AG09309 (cell line): ENCODE results near the gene SARS1.

Experiments used
- DNase-seq: peaks from one replicate; pipeline ENCODE4 v3.0.0-alpha.2; 2010; ENCODE audit warnings: low read depth
- H3K4me3 ChIP-seq: 2 replicates; pipeline ENCODE4 v1.5.1; 2011; ENCODE audit warnings: mild to moderate bottlenecking, low read depth, low read length, moderate library complexity; ENCODE audit not compliant: control insufficient read depth
- TF ChIP-seq, protein P1 (sequence below): IDR thresholded peaks from 2 replicates; pipeline ENCODE4 v1.5.1; 2011; ENCODE audit warnings: mild to moderate bottlenecking, low read depth, low read length, inconsistent platforms; ENCODE audit not compliant: insufficient read depth, control insufficient read depth; ENCODE audit errors: missing control alignments

SARS1 gene

DNA sequence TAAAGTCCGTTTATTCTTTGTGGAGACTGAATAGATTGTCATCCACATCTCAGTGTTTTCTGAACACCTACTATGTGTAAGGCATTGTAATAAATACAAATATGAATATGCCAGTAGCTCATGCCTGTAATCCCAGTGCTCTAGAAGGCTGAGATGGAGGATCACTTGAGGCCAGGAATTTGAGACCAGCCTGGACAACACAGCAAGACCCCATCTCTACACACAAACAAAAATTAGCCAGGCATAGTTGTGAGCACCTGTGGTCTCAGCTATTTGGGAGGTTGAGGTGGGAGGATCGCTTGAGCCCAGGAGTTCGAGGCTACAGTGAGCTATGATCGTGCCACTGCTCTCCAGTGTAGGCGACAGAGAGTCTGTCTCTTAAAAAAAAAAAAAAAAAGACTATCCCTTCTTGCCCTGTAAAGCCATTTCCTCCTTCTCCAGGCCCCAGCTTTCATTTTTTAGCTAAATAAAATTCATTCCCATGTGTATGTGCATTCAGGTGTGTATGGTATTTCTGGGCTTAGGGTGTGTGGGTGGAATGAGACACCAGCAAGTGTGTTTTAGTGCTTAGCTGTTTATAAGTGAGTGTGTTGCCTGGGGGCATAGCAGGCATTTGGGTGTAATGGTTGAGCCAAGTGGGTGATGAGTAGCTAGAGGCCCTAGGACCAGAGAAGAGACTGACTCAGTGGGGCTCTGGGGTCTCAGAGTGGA lies 43.4 kb downstream of the SARS1 start:
- no peak for DNase-seq
- TF ChIP-seq, protein P1, sequence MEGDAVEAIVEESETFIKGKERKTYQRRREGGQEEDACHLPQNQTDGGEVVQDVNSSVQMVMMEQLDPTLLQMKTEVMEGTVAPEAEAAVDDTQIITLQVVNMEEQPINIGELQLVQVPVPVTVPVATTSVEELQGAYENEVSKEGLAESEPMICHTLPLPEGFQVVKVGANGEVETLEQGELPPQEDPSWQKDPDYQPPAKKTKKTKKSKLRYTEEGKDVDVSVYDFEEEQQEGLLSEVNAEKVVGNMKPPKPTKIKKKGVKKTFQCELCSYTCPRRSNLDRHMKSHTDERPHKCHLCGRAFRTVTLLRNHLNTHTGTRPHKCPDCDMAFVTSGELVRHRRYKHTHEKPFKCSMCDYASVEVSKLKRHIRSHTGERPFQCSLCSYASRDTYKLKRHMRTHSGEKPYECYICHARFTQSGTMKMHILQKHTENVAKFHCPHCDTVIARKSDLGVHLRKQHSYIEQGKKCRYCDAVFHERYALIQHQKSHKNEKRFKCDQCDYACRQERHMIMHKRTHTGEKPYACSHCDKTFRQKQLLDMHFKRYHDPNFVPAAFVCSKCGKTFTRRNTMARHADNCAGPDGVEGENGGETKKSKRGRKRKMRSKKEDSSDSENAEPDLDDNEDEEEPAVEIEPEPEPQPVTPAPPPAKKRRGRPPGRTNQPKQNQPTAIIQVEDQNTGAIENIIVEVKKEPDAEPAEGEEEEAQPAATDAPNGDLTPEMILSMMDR, result no peak
- H3K4me3 ChIP-seq, result no peak overlapping the region

- no peak overlapping the region for H3K4me3 ChIP-seq
- TF ChIP-seq, protein P1, result no peak
- DNase-seq, result no peak
These were observed 44.1 kb downstream of the SARS1 start for GRCh38 chr1:109257682-109258421.

DNA sequence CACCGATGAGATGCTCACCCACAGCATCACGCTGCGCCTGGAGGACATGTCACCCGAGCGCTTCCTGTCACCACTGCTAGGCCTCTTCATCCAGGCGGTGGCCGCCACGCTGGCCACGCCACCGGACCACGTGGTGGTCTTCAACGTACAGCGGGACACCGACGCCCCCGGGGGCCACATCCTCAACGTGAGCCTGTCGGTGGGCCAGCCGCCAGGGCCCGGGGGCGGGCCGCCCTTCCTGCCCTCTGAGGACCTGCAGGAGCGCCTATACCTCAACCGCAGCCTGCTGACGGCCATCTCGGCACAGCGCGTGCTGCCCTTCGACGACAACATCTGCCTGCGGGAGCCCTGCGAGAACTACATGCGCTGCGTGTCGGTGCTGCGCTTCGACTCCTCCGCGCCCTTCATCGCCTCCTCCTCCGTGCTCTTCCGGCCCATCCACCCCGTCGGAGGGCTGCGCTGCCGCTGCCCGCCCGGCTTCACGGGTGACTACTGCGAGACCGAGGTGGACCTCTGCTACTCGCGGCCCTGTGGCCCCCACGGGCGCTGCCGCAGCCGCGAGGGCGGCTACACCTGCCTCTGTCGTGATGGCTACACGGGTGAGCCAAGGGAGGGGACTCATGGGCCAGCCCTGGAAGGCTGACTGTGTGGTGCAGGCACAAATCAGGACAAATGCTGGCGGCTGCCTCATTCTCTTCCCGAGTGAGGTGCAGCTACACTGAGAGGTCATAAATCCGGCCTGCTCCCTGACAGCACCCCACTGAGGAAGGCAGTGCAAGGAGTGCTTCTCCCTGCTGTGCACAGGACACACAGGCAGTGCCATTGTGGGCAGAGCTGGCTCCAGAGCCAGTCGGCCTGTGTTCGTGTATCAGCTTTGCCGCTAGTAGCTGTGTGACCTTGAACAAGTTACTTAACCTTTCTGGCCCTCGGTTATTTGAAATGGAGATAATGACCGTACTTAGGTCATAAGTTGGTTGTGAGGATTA lies 45.1 kb downstream of the SARS1 start:
- TF ChIP-seq, protein P1, result no peak
- no peak for DNase-seq
- no peak overlapping the region for H3K4me3 ChIP-seq

DNA sequence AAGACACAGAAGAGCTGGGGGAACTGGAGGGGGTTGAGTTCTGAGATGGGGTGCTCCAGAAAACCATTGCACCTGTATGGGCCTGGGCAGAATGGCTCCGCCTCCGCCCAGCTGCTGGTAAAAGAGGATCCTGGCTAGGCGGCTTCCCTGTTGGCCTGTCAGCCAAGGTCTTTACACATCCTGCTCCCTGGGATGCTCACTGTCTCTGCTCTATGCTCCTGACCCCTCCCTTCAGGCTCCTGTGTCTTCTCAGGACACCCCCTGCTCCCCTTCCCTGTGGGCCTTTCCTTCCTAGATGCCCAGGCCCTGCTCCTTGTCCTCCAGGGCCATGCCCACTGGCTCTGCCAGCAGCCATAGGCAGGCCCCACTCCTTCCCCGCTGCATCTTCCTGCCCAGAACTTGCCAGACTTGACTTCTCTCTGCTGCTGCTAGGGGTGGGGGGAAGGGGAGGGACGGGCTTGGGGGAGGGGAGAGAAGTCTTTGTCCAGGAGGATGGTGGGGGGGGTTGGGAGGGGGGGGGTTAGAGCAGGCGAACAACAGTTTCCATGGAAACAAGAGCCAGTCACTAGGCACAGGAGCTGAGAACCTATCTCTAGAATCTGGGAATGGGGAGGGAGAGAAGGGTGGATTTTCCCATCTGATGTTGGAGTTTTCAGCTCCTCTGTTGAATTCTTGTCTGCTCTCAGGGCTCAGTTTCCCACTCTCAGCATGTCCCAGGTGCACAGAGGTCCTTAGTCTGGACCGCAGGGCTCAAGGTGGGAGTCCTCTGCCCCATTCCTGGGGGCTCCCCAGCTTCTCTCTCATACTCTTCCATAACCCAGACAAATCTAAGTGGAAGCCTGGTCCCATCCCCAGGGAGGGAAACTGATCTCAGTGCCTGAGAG lies 46.2 kb downstream of the SARS1 start:
- no peak for DNase-seq
- H3K4me3 ChIP-seq, result no peak overlapping the region
- TF ChIP-seq, protein P1, result no peak

- TF ChIP-seq, protein P1, result no peak
- DNase-seq, result no peak
- H3K4me3 ChIP-seq, result no peak overlapping the region
These were observed 47.3 kb downstream of the SARS1 start for GRCh38 chr1:109261006-109261405.
